Measurements from ENCODE around the gene C1QTNF5. TPM values are rescaled to one million over a fixed set of nuclear protein-coding genes. Genes with fewer than 3 reads are reported as not detected.

C1QTNF5 gene
- total RNA-seq, 4 donors from 2014 or later: 13.0 to 46.4 (median 27.8) TPM

GRCh38 chr11:119339589-119340334 lies 921 bp downstream of the C1QTNF5 start:
- intact Hi-C loops (cut with DNase I): no loop called here
- WGBS, 2 donors: 3 to 8% methylated on average over 6 to 23 of the region's 86 CpGs
- H3K4me3 ChIP-seq (replicated peaks in 1 of 3): peak overlapping the region in 2 of 3 donors; percentile 31 to 48
- no peaks in the 10 kb centered on the region for H3K36me3 ChIP-seq
- peak; percentile 53 to 60 for DNase-seq
- H3K9me3 ChIP-seq: no peaks in the 10 kb centered on the region
- H3K27me3 ChIP-seq: no peaks in the 10 kb centered on the region
- H3K4me1 ChIP-seq: peaks cover 19 to 52% of the 10 kb centered on the region in 2 donors
- peak overlapping the region; percentile 79 to 95 (median 80) for H3K27ac ChIP-seq
- TF ChIP-seq POLR2A (IDR thresholded peaks at IDR 0.05) (no peak), CTCF (IDR thresholded peaks at IDR 0.05) (peak; percentile 27 to 82 (median 70))

GRCh38 chr11:119338965-119339588 lies 1.6 kb downstream of the C1QTNF5 start:
- 37 to 60% methylated on average over 5 to 11 of the region's 11 CpGs for WGBS, 2 donors
- intact Hi-C loops (cut with DNase I): no loop called here
- H3K4me1 ChIP-seq: peaks cover 19 to 52% of the 10 kb centered on the region in 2 donors
- peak overlapping the region in 2 of 3 donors; percentile 79 to 95 for H3K27ac ChIP-seq
- no peaks in the 10 kb centered on the region for H3K9me3 ChIP-seq
- DNase-seq: no peak
- H3K27me3 ChIP-seq: no peaks in the 10 kb centered on the region
- H3K36me3 ChIP-seq: no peaks in the 10 kb centered on the region
- TF ChIP-seq POLR2A (IDR thresholded peaks at IDR 0.05) (no peak), CTCF (IDR thresholded peaks at IDR 0.05) (no peak)
- H3K4me3 ChIP-seq (replicated peaks in 1 of 3): peak overlapping the region in 1 of 3 donors; percentile 48

- WGBS, 2 donors: 24 to 25% methylated on average over 16 to 17 of the region's 17 CpGs
- no peaks in the 10 kb centered on the region for H3K27me3 ChIP-seq
- peak; percentile 57 to 58 for DNase-seq
Observed at GRCh38 chr11:119338318-119338890, 2.3 kb downstream of the C1QTNF5 start.

GRCh38 chr11:119337581-119338317 lies 2.9 kb downstream of the C1QTNF5 start:
- intact Hi-C loops (cut with DNase I): no loop called here
- TF ChIP-seq CTCF (IDR thresholded peaks at IDR 0.05) (no peak), POLR2A (IDR thresholded peaks at IDR 0.05) (no peak)
- DNase-seq: no peak
- Histone ChIP-seq H3K27me3 (no peaks in the 10 kb centered on the region), H3K9me3 (no peaks in the 10 kb centered on the region), H3K4me1 (peaks cover 19 to 52% of the 10 kb centered on the region in 2 donors), H3K27ac (no peak overlapping the region), H3K36me3 (no peaks in the 10 kb centered on the region), H3K4me3 (replicated peaks in 1 of 3) (no peak overlapping the region)
- WGBS, 2 donors: 44 to 66% methylated on average over 5 to 6 of the region's 9 CpGs

More at GRCh38 chr11:119338318-119338890, 2.3 kb downstream of the C1QTNF5 start:
- intact Hi-C loops (cut with DNase I): no loop called here
- peak; percentile 31 to 84 (median 61) for TF ChIP-seq CTCF (IDR thresholded peaks at IDR 0.05)
- TF ChIP-seq POLR2A (IDR thresholded peaks at IDR 0.05): no peak
- Histone ChIP-seq H3K4me3 (replicated peaks in 1 of 3) (peak overlapping the region in 1 of 3 donors; percentile 48), H3K9me3 (no peaks in the 10 kb centered on the region), H3K4me1 (peaks cover 19 to 52% of the 10 kb centered on the region in 2 donors), H3K27ac (peak overlapping the region in 2 of 3 donors; percentile 13 to 17), H3K36me3 (no peaks in the 10 kb centered on the region)
